Measurements from ENCODE around the gene THSD4.
"Not testable (repeated sequence)": the region's sequence is repeated elsewhere in the genome, so short reads cannot be mapped to it uniquely, and the experiment has no call there.

Gene THSD4

DNA sequence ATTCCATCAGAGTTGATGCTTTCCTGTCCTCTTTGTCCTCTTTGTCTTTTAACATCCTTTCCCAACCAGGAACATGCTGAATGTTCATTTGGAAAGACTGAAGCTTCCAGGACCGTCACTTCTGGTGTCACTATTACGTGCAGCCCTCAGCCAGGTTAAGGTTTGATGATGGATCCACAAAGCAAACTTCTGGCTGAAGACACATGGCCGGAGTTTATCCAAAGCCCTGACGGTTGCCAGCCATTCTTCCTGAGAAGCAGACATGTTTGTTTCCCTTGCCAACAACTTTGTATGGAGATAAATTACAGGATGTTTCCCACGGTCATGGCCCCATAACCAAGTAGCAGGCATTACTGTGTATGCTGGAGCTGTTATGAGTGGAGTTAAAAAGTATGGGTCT lies 236.9 kb downstream of the THSD4 start:
- DNase-seq (ENCODE audit: low spot score) = no peak

DNA sequence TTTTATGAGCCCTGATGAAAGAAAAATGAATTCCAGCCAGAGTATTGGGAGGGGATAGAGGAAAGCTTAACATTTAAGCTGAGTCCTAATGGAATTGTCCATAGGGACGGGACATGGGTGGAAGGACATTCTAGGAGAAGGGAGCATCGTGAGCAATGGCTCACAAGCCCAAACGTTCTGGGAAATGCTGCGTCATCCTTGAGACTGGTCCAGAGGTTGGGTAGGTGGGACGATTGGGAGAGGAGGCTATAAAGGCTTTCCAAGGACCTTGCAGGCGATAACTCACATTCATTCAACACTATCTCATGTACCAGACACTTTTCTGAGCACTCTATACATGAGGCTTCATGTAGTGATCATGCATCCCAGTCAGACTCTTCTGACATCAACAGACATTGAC lies 237.5 kb downstream of the THSD4 start:
- no peak for DNase-seq (ENCODE audit: low spot score)

DNA sequence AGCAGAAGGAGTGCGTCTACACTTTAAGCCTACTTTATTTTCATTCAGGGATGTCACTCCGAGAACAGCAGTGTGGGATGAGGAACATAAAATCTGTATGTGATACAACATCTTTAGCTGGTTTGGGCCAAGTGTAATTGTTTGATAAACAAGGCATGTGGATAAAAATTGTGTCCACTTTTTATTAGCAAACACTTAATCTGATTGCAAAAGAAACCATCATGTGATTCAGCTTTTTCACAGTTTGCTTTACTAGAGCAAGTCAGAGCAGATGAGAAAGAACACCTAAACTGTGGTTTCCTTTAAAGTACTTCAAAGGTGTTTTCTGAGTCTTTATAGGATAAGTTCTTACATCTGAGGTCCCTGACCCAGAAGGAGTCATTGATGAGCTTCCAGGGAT lies 237.9 kb downstream of the THSD4 start:
- no peak for DNase-seq (ENCODE audit: low spot score)

DNA sequence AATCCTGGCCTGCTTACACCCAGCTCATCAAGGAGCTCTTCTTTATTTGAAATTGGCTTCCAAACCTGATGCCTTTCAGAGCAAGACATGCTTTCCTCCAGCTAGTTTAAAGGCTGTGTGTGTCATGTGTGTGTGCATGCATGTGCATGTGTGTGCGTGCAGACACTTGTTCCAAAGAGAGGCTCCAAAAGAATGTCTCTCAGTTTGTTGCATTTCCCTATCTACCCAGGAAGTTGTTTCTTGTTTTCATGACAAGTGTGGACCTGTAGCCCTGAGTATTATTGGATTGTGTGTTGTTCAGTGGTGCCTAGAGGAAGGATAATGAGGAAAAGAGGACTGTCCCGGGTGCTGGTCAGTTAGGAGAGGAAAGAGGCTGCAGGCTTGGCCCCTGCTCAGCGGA lies 240.0 kb downstream of the THSD4 start:
- no peak for DNase-seq (ENCODE audit: low spot score)

DNA sequence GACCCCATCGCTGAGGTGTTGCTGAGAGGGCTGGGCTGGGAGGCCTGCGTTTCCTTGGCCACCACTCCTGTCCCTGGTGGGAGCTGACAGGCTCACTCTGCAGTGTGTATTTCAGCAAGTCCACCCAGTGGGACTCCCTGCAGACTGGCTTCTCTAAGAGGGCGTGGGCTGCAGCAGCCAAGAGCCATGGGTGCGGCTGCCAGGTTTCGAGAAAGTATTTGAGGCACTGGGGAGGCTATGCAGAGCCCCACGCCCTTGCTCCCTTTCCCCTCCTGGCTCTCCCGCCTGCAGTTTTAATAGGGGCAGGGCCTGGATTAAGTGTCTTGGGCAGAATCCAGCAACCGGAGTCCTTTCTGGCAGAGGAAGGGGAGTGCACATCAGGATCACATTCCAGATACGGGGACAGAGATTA lies 242.1 kb downstream of the THSD4 start:
- DNase-seq (ENCODE audit: low spot score) = no peak

DNA sequence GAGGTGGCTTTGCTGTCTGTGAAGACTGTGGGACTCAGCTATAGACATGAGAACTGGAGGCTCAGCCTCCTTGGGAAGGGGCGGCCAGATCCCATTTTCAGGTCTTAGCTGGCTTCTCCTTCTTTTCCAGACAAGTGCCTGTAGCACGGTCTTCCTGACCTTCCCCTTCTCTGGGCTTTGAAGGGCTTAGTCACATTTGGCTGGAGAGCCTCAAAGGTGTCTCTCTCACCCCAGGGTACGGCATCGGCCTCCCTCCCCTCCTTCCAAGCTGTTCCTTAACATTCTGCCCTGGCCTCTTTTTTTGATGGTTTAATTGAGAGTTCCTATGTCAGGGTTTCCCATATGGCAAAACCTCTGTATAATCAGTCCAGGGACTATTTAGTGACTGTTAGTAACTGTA lies 242.7 kb downstream of the THSD4 start:
- no peak for DNase-seq (ENCODE audit: low spot score)

DNA sequence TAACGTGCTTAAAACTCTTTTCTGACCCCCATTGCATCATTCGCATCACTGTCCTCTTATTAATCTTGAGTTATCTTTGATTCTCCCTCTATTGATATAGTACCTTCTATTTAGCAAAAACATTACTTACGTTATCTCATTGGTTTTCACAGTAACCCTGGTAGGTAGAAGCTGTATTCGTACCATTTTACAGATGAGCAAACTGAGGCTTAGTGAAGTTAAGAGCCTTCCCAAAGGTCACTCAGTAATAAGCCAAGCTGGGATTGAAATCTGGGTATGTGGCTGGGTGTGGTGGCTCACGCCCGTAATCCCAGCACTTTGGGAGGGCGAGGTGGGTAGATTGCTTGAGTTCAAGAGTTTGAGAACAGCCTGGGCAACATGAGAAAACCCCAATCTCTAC lies 244.0 kb downstream of the THSD4 start:
- no peak for DNase-seq (ENCODE audit: low spot score)

DNA sequence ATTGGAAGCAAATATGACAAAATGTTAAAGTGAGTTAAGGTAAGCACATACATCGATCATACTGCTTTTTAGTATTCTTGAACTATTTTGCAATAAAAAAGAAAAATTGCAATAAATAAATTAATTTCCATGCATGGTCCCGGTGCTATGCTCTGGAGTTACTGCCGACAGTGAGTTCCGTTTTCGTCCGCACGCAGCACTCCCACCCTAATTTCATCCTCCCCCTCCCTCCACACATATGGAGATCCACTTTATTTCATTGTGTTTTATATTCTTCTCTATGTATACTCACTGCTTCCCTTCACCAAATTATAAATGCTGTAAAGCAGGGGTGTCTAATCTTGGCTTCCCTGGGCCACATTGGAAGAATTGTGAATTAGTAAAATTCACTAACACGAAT lies 247.3 kb downstream of the THSD4 start:
- no peak for DNase-seq (ENCODE audit: low spot score)

DNA sequence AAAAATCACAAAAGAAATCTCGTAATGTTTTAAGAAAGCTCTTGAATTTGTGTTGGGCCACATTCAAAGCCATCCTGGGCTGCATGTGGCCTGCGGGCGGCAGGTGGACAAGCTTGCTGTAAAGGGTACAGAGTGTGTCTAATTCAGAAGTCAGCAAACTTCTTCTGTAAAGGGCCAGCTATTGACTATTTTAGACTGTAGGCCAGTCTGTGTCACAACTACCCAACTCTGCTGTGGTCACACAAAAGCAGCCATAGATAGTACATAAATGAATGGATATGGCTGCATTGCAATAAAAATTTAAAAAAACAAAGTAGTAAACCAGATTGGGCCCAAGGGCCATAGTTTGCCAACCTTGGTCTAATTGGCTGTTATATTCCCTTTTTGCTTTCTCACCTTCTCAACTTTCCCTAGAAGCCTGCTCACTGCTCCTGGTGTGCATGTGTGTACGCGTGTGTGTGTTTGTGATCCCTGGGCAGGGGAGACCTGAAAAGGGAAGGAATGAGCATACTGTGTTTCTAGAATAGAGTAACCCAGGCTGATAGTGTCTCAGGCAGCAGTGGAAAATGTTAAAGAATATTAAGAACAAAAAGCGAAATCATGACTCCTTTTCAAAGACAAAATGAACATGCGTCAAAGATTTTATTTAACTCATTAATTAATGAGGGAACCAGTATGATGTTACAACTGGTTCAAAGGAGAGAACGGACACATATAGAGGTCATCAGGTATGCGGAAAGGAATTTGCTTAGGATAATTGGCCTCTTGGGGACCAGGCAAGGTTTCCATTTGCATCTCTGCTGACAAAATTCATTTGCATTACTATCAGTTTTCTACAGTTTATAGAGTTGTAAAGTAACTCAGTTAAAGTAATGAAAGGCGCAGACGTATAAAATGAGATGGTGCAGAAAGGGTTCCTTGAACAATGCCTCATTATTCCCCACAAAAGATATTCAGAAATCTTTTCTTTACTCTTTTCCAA lies 248.0 kb downstream of the THSD4 start:
- DNase-seq (ENCODE audit: low spot score) = no peak

DNA sequence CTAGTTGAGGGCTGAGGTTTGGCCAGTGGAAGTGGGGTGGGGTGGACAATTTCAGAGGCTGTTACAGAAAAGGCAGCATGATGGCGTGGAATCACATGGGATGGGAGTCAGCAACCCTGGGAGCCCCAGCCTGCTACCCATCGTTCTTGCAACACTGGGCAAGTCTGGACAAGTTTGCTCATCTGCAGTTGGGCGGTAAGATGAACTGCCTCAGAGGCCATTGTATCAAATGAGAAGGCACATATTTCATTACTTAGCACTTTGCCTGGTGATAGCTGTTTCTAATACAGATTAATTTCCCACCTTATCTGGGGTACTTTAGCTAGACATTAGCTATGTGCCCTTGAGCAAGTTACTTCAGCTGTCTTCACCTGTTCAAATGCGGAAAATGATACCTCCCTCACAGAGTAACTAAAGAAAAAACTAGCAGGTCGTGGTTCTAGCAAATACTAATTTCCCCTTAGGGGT lies 248.9 kb downstream of the THSD4 start:
- no peak for DNase-seq (ENCODE audit: low spot score)

DNA sequence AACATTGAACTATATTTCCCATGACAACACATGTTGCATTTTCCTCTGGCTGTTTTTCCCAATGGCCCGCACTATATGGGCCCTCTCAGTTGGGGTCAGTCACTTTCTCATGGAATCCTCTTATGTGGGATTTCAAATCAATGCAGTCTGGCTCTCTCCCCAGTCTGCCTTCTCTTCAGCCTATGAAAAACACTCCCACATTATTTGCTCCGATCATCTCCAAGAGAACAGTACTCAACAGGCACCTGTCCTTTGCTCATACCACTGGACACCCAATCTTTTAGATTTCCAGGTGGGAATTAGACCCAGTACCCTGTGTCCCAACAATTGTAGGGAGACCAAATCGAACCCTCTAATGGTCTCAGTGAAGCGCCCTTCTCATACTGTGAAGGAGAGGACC lies 251.3 kb downstream of the THSD4 start:
- DNase-seq (ENCODE audit: low spot score) = no peak

DNA sequence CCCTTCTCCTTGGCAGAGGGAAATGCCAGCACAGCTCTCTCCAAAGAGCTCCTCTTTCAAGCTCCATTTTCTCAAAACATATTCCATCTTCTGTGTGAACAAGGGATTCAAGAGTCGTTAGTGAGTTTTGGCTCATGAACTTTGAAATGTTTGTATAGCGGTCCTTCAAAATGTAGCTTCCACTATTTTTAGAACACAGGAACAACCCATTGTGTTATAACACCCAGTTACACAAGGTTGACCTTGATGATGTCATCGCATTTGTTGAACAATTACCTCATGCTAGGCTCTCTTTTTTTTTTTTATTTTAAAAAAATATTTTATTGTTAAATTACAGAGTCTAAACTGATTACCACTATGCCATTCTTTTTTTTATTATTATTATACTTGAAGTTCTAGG lies 251.7 kb downstream of the THSD4 start:
- no peak for DNase-seq (ENCODE audit: low spot score)

DNA sequence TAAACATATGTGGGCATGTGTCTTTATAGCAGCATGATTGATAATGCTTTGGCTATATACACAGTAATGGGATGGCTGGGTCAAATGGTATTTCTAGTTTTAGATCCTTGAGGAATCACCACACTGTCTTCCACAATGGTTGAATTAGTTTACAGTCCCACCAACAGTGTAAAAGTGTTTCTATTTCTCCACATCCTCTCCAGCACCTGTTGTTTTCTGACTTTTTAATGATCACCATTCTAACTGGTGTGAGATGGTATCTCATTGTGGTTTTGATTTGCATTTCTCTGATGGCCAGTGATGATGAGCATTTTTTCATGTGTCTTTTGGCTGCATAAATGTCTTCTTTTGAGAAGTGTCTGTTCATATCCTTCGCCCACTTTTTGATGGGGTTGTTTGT lies 252.5 kb downstream of the THSD4 start:
- DNase-seq (ENCODE audit: low spot score) = not testable (repeated sequence)

DNA sequence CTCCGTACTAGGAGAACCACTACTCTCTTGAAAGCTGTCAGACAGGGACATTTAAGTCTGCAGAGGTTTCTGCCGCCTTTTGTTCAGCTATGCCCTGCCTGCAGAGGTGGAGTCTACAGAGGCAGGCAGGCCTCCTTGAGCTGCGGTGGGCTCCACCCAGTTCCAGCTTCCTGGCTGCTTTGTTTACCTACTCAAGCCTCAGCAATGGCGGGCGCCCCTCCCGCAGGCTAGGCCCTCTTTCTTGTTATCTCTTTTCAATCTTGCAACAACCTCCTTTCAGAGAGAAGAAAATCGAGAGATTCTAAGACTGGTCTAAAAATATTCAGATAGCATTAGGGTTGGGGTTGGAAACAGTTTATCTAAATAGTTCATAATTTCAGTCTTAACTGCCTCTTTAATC lies 257.5 kb downstream of the THSD4 start:
- DNase-seq (ENCODE audit: low spot score) = not testable (repeated sequence)

DNA sequence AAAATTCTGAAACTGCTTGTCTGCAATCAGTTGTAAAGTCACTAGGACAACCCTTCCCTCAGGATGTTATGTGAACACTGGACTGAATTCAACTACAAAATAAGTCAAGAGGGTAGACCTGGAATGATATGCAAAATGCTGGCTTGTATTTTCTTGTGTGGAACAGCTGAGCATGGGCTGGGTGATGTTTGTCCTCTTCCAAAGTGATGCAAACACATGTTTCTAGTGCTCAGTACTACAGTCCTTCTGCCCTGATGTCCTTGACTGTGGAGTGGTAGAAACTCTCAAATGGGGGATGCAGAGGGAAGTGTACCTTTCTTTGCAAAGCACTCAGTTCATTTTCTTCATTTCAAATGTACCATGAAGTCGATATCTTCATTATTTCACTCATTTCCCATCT lies 258.6 kb downstream of the THSD4 start:
- DNase-seq (ENCODE audit: low spot score) = no peak

DNA sequence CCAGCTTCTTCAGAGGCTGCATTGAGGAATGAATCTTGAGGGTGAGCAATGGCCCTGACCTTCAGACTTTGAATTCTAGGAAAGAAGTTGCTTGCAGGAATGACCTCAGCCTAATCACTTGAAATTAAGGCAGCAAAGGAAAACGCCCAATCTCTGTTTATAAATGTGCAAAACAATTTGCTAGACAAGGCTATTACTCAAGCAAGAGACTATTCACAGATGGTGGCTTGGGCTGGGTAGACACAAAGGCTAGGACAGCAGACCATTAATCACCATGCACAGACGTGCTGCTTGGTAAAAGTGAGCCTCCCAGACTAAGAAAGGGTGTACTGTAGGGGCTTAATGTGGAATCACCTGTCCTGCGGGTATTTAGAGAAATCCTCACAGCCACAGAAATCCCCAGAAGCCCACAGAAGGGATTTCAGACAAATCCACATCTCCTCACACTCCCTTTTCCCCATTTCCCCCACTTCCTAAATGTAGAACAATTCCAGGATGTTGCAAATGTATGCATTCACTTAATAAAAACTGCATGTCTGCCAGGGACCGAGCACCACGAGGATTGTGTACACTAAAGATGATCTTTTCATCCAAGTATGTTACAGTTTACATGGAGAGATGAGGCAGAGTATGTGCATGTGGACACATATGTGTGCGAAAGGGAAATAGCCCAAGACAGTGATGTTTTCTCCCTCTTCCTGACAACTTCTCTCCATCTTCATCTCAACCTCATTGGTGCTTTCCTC lies 259.5 kb downstream of the THSD4 start:
- DNase-seq (ENCODE audit: low spot score) = no peak

DNA sequence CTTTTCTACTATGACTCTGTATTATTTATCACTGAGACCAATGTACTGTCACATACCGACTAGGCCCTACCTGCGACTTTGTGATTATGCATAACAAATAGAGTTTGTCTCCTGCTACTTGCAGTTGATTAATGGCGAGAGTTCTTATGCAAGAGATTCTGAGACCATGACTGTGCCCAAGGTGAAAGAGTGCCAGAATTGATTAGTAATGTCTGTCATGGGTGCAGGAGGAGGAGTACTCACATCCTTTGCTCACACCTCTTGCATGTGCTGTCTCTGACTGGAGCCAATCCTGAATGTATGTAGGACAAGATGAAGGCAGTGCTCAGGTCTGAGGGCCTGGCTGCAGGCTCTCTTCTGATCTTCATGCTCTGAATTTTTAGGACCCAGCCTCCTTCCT lies 260.7 kb downstream of the THSD4 start:
- peak; percentile 12 for DNase-seq (ENCODE audit: low spot score)

DNA sequence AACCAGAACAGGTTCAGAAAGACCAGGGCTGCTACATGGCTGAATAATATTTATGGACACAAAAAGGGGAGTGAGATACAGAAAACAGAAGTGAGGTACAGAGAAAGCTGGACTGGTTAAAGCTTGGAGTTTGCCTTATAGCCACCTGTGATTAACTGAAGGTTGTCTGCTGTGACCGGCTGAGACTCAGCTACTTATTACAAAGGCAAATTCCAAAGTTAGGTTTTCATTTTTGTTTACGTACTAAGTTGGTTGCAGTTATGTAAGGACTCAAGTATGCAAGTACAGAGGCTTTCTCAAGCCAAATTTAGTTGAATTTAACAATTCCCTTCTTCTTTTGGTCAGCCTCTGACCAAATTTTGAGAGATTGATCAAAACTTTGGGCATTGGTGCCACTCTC lies 264.6 kb downstream of the THSD4 start:
- no peak for DNase-seq (ENCODE audit: low spot score)

DNA sequence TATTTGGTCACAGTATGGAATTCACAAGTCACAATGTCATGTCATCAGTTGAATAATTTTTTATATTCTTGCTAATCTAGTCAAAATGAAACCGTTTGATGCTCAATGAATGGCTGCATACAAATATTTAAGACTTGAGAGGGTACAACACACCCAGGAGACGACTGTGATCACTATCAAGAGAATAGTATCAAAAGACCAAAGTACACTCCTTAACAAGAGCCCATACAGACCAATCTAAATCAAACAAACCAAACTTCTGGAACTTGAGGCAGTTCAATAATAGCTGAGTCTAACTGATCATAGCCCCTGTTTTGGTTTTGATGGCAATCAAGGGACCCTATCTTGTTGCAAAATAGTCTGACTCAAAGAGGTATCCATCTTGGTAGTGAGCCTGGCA lies 265.1 kb downstream of the THSD4 start:
- DNase-seq (ENCODE audit: low spot score) = no peak

DNA sequence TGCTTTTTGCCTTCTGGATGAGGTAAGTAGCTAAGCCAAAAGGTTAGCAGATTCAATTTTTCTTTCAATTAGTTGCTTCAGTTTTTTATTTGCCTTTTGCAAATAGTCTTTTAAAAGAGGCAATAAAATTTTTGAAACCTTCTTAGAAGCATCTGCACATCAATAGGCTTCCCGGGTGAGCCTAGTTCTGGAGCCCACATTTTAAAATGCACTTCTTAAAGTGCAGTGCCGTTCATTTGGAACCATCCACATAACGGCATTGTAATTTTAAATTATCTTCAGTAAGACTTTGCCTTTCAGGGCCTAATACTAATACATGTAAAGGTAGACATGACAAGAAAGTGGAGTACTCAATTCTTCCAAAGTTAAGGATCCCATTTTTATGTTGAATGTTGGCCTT lies 269.2 kb downstream of the THSD4 start:
- no peak for DNase-seq (ENCODE audit: low spot score)

DNA sequence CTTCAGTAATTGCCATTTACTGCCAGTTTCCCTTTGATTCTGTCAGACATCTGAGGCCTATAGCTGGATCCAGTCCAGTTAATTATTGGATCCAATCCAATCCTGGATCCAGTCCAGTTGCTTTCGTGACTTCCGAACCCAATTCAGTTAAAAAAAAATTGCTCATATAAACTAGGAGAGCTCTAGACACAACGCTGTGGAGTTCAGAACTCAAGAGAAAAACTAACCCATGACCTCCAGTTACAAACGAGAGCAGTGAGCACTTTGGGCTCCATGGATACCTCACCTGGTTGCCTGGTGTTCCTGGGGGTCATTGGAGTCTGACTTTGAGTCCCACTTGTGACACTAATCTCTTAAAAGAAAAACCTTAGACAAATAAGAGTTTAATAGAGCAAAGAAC lies 269.8 kb downstream of the THSD4 start:
- DNase-seq (ENCODE audit: low spot score) = no peak

DNA sequence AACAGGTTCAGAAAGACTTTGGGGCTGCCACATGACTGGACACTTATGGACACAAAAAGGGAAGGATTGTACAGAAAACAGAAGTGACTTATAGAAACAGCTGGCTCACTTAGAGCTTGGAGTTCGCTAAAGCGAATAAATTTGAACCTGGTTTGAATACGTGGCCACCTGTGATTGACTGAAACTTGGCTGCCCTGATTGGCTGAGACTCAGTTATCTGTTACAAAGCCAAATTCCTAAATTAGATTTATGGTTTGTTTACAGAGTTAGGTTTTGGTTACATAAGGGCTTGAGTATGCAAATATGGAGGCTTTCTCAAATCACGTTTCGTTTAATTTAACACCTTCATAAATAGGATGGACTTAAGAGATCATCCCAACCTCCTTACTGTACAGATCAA lies 270.2 kb downstream of the THSD4 start:
- no peak for DNase-seq (ENCODE audit: low spot score)

DNA sequence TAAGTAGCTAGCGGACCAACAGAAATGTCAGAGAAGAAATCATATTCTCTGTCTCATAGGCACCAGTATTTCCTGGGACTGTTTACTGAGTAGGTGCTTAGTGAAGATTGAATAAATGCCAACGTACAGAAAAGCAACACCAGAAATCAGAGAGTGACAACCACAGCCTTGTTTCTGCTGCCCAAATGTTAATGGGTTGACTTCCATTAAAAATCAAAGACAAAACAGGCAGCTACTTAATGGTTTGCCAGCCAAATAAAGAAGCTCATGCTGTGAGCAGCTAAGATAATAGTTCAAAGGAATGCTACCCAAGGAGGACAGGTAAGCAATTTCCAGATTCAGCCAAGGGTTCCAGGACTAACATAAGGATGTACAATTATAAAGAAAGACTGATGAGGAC lies 270.7 kb downstream of the THSD4 start:
- no peak for DNase-seq (ENCODE audit: low spot score)
